Smooth muscle cell (in vitro differentiated cells): ENCODE data around the gene PAX4. TPM values are rescaled to one million over a fixed set of nuclear protein-coding genes. Genes with fewer than 3 reads are reported as not detected.

Experiments used
- DNase-seq: peaks from one replicate; lab custom pipeline; 2025; ENCODE audit not compliant: unreplicated experiment; lab: John Stamatoyannopoulos, UW
- H2AFZ ChIP-seq: fragments of 200-600 bp; sonication (generic); 2 replicates; pipeline ENCODE4 v1.6.0; 2016; ENCODE audit warnings: antibody characterized with exemption, low read depth, mild to moderate bottlenecking
- H3F3A ChIP-seq: fragments of 200-600 bp; sonication (generic); 2 replicates; pipeline ENCODE4 v1.6.0; 2017; ENCODE audit warnings: antibody characterized with exemption, low read depth
- H3K27ac ChIP-seq: fragments of 200-600 bp; sonication (generic); 2 replicates; pipeline ENCODE4 v1.5.1; 2016; ENCODE audit warnings: low read depth, mild to moderate bottlenecking
- H3K27me3 ChIP-seq: fragments of 200-600 bp; sonication (generic); 2 replicates; pipeline ENCODE4 v1.6.1; 2016; ENCODE audit warnings: low read depth, mild to moderate bottlenecking
- H3K36me3 ChIP-seq: fragments of 200-600 bp; sonication (generic); 2 replicates; pipeline ENCODE4 v1.5.1; 2016; ENCODE audit warnings: low read depth
- H3K4me1 ChIP-seq: fragments of 200-600 bp; sonication (generic); 2 replicates; pipeline ENCODE4 v1.5.1; 2016; ENCODE audit warnings: low read depth
- H3K4me2 ChIP-seq: fragments of 200-600 bp; sonication (generic); 2 replicates; pipeline ENCODE4 v1.6.0; 2016; ENCODE audit warnings: mild to moderate bottlenecking
- H3K4me3 ChIP-seq: fragments of 200-600 bp; sonication (generic); 2 replicates; pipeline ENCODE4 v1.5.1; 2016; ENCODE audit warnings: mild to moderate bottlenecking
- H3K79me2 ChIP-seq: fragments of 200-600 bp; sonication (generic); 2 replicates; pipeline ENCODE4 v1.6.0; 2016; ENCODE audit warnings: low read depth, mild to moderate bottlenecking
- H3K9ac ChIP-seq: fragments of 200-600 bp; sonication (generic); 2 replicates; pipeline ENCODE4 v1.6.0; 2016; ENCODE audit warnings: low read depth
- H3K9me3 ChIP-seq: fragments of 200-600 bp; sonication (generic); replicated peaks from 2 replicates; pipeline ENCODE4 v1.5.1; 2016; ENCODE audit warnings: low read depth
- H4K20me1 ChIP-seq: fragments of 200-600 bp; sonication (generic); 2 replicates; pipeline ENCODE4 v1.6.0; 2016; ENCODE audit warnings: low read depth
- CTCF ChIP-seq: fragments of 200-600 bp; sonication (generic); IDR thresholded peaks from 2 replicates; pipeline ENCODE4 v1.5.1; 2017; ENCODE audit warnings: borderline replicate concordance, mild to moderate bottlenecking, antibody characterized with exemption; ENCODE audit not compliant: insufficient read depth, poor library complexity, severe bottlenecking
- WGBS: methylation state at CpG from one replicate; pipeline ENCODE4 v1.1.7; 2016; ENCODE audit warnings: low lambda C conversion rate; 5-methylcytosine and 5-hydroxymethylcytosine counted together
- polyA plus RNA-seq: library from polyadenylated mRNA; unstranded; fragments of >200 nt; fragmentation: Nextera tagmentation; extraction: Ambion mirVana; gene quantifications from 2 replicates; pipeline ENCODE4 v1.2.1, GENCODE V29; 2016
- total RNA-seq: library from RNA; depleted of rRNA; stranded (reverse); fragments of >200 nt; gene quantifications from 2 replicates; pipeline ENCODE4 v1.2.3, GENCODE V29; 2014

PAX4 gene
- total and polyA plus RNA-seq, 2 experiments from 2014 or later, result not detected

- peaks cover 23% of the 10 kb centered on the region for H4K20me1 ChIP-seq
- TF ChIP-seq CTCF, result peak; percentile 39
- peak overlapping the region; percentile 98 for H3K4me3 ChIP-seq
- H3K36me3 ChIP-seq, result peaks cover 3% of the 10 kb centered on the region
- H3K9ac ChIP-seq, result peak overlapping the region; percentile 97
- H3K4me1 ChIP-seq, result peaks cover 18% of the 10 kb centered on the region
- H3K79me2 ChIP-seq, result peaks cover 33% of the 10 kb centered on the region
- H3K27ac ChIP-seq, result peak overlapping the region; percentile 69
- no peaks in the 10 kb centered on the region for H3F3A ChIP-seq
- H3K27me3 ChIP-seq, result no peaks in the 10 kb centered on the region
- H2AFZ ChIP-seq, result peak overlapping the region; percentile 95
- peak overlapping the region; percentile 90 for H3K4me2 ChIP-seq
- WGBS, result 4% methylated on average over 43 of the region's 43 CpGs
- DNase-seq, result peak; percentile 34
- no peaks in the 10 kb centered on the region for H3K9me3 ChIP-seq
These were observed 29.1 kb downstream of the PAX4 start for GRCh38 chr7:127588697-127589482.

GRCh38 chr7:127588019-127588696 lies 29.8 kb downstream of the PAX4 start, which contains the start of gene ARF5:
Gene ARF5 (plus strand): TSS chr7:127588411. CDS start chr7:127588499, 88 bp downstream.
- Histone ChIP-seq H3K27me3 (no peaks in the 10 kb centered on the region), H3K9me3 (no peaks in the 10 kb centered on the region), H3K36me3 (peaks cover 3% of the 10 kb centered on the region), H3K4me2 (peak within 1 kb of the TSS; percentile 90), H3K79me2 (peaks cover 40% of the 10 kb centered on the region), H3K9ac (peak within 1 kb of the TSS; percentile 97), H4K20me1 (peaks cover 30% of the 10 kb centered on the region), H3F3A (no peaks in the 10 kb centered on the region), H3K4me1 (peaks cover 21% of the 10 kb centered on the region), H3K4me3 (peak within 1 kb of the TSS; percentile 98), H2AFZ (peak within 1 kb of the TSS; percentile 98), H3K27ac (peak within 1 kb of the TSS; percentile 77)
- no peak for TF ChIP-seq CTCF
- peak; percentile 61 for DNase-seq
- WGBS, result 3% methylated on average over 42 of the region's 77 CpGs

- no peaks in the 10 kb centered on the region for H3K27me3 ChIP-seq
- no peaks in the 10 kb centered on the region for H3F3A ChIP-seq
- peaks cover 46% of the 10 kb centered on the region for H3K79me2 ChIP-seq
- 47% methylated on average over 20 of the region's 20 CpGs for WGBS
- no peak for TF ChIP-seq CTCF
- DNase-seq, result no peak
- no peaks in the 10 kb centered on the region for H3K9me3 ChIP-seq
- H3K27ac ChIP-seq, result peak overlapping the region; percentile 77
- H3K4me1 ChIP-seq, result peaks cover 21% of the 10 kb centered on the region
- peak overlapping the region; percentile 90 for H3K4me2 ChIP-seq
- H3K9ac ChIP-seq, result peak overlapping the region; percentile 97
- peak overlapping the region; percentile 98 for H3K4me3 ChIP-seq
- peaks cover 36% of the 10 kb centered on the region for H4K20me1 ChIP-seq
- H3K36me3 ChIP-seq, result peaks cover 3% of the 10 kb centered on the region
- H2AFZ ChIP-seq, result peak overlapping the region; percentile 98
These were observed 30.3 kb downstream of the PAX4 start for GRCh38 chr7:127587663-127588018.
